ENCODE data around the gene ZNF445.

The ZNF445 gene

GRCh38 chr3:44436181-44436580 lies 41.3 kb downstream of the ZNF445 start:
- no peak for DNase-seq (ENCODE audit: low read depth)
- in situ Hi-C loops (cut with HindIII; ENCODE audit: low sequenced_read_pairs): no loop called here
- TF ChIP-seq CTCF (IDR thresholded peaks at IDR 0.05; ENCODE audit: low read depth, low read length, missing control alignments): no peak
- no peak overlapping the region for H3K4me3 ChIP-seq (ENCODE audit: low read depth, low read length)

GRCh38 chr3:44434834-44435510 lies 42.5 kb downstream of the ZNF445 start:
- no peak for TF ChIP-seq CTCF (IDR thresholded peaks at IDR 0.05; ENCODE audit: low read depth, low read length, missing control alignments)
- in situ Hi-C loops (cut with HindIII; ENCODE audit: low sequenced_read_pairs): no loop called here
- no peak for DNase-seq (ENCODE audit: low read depth)

GRCh38 chr3:44430466-44430865 lies 47.0 kb downstream of the ZNF445 start:
- TF ChIP-seq CTCF (IDR thresholded peaks at IDR 0.05; ENCODE audit: low read depth, low read length, missing control alignments): no peak
- in situ Hi-C loops (cut with HindIII; ENCODE audit: low sequenced_read_pairs): no loop called here
- no peak for DNase-seq (ENCODE audit: low read depth)
- H3K4me3 ChIP-seq (ENCODE audit: low read depth, low read length): no peak overlapping the region

More at GRCh38 chr3:44434834-44435510, 42.5 kb downstream of the ZNF445 start:
- H3K4me3 ChIP-seq (ENCODE audit: low read depth, low read length): no peak overlapping the region

- no peak for DNase-seq (ENCODE audit: low read depth)
- in situ Hi-C loops (cut with HindIII; ENCODE audit: low sequenced_read_pairs): no loop called here
- no peak for TF ChIP-seq CTCF (IDR thresholded peaks at IDR 0.05; ENCODE audit: low read depth, low read length, missing control alignments)
- no peak overlapping the region for H3K4me3 ChIP-seq (ENCODE audit: low read depth, low read length)
These were observed 48.0 kb downstream of the ZNF445 start for GRCh38 chr3:44429459-44429858.

- H3K4me3 ChIP-seq (ENCODE audit: low read depth, low read length): no peak overlapping the region
- TF ChIP-seq CTCF (IDR thresholded peaks at IDR 0.05; ENCODE audit: low read depth, low read length, missing control alignments): no peak
- in situ Hi-C loops (cut with HindIII; ENCODE audit: low sequenced_read_pairs): no loop called here
- DNase-seq (ENCODE audit: low read depth): no peak
These were observed 48.6 kb downstream of the ZNF445 start for GRCh38 chr3:44428910-44429309.

- in situ Hi-C loops (cut with HindIII; ENCODE audit: low sequenced_read_pairs): no loop called here
- DNase-seq (ENCODE audit: low read depth): no peak
- TF ChIP-seq CTCF (IDR thresholded peaks at IDR 0.05; ENCODE audit: low read depth, low read length, missing control alignments): no peak
These were observed 49.8 kb downstream of the ZNF445 start for GRCh38 chr3:44427683-44428082.

More at GRCh38 chr3:44427683-44428082, 49.8 kb downstream of the ZNF445 start:
- no peak overlapping the region for H3K4me3 ChIP-seq (ENCODE audit: low read depth, low read length)

Data from astrocyte of the cerebellum (primary cell).